ENCODE results near the gene PRKCE.

PRKCE gene

DNA sequence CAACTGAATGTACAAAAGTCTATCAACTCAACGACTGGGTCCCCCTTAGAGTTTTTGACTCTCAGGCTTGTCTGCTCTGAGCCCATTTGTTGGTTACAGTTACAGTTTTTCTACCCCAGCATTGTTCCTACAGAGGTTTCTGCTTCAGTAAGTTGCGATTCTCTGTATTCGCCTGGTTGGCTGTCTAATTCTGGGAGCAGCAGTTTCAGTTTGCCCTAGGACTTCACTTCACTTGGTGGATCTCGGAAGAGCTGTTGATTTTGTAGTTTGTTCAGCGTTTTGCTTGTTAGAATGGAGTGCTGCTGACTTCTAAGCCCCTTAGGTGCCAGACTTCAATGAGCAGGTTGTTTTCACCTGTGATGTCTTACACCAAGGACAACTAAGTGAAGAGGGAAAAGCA is 349.2 kb downstream of the PRKCE start:
- no peaks in the 10 kb centered on the region for H3K27me3 ChIP-seq (ENCODE audit: insufficient read depth, insufficient read length)
- H3K4me1 ChIP-seq (ENCODE audit: insufficient read depth, insufficient read length): no peaks in the 10 kb centered on the region
- H3K4me3 ChIP-seq (ENCODE audit: insufficient read length, low read depth): no peak overlapping the region
- no peak for DNase-seq (ENCODE audit: low read depth, low spot score)
- H3K36me3 ChIP-seq (ENCODE audit: insufficient read depth, insufficient read length, low read length): no peaks in the 10 kb centered on the region
- H3K9me3 ChIP-seq (ENCODE audit: insufficient read depth, low read length): no peaks in the 10 kb centered on the region
- H3K9ac ChIP-seq (ENCODE audit: insufficient read length, low read depth): no peak overlapping the region
- no peak for TF ChIP-seq YY1 (IDR thresholded peaks at IDR 0.05; ENCODE audit: insufficient read depth, insufficient read length)
- TF ChIP-seq ZNF274 (IDR thresholded peaks at IDR 0.05; ENCODE audit: low read depth, low read length): no peak
- TF ChIP-seq SUZ12 (IDR thresholded peaks at IDR 0.05; ENCODE audit: extremely low read depth, insufficient read depth, insufficient read length): no peak

DNA sequence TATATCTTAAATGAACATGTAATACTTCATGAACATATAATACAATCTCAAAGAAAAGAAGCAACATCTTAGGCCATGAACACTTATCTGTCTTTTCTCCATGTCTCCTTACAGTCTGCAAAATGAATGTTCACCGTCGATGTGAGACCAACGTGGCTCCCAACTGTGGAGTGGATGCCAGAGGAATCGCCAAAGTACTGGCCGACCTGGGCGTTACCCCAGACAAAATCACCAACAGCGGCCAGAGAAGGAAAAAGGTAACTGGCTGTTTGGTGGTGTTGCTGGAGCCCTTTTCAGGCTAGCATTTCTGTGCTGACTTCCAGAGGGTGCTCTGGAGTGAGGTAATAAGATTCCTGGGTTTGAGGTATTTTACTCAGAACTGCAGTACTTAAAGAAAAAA is 349.8 kb downstream of the PRKCE start:
- Histone ChIP-seq H3K9me3 (ENCODE audit: insufficient read depth, low read length) (no peaks in the 10 kb centered on the region), H3K27me3 (ENCODE audit: insufficient read depth, insufficient read length) (no peaks in the 10 kb centered on the region), H3K4me1 (ENCODE audit: insufficient read depth, insufficient read length) (no peaks in the 10 kb centered on the region), H3K4me3 (ENCODE audit: insufficient read length, low read depth) (no peak overlapping the region), H3K36me3 (ENCODE audit: insufficient read depth, insufficient read length, low read length) (no peaks in the 10 kb centered on the region), H3K9ac (ENCODE audit: insufficient read length, low read depth) (no peak overlapping the region)
- no peak for DNase-seq (ENCODE audit: low read depth, low spot score)
- TF ChIP-seq YY1 (IDR thresholded peaks at IDR 0.05; ENCODE audit: insufficient read depth, insufficient read length): no peak
- no peak for TF ChIP-seq SUZ12 (IDR thresholded peaks at IDR 0.05; ENCODE audit: extremely low read depth, insufficient read depth, insufficient read length)
- TF ChIP-seq ZNF274 (IDR thresholded peaks at IDR 0.05; ENCODE audit: low read depth, low read length): no peak

DNA sequence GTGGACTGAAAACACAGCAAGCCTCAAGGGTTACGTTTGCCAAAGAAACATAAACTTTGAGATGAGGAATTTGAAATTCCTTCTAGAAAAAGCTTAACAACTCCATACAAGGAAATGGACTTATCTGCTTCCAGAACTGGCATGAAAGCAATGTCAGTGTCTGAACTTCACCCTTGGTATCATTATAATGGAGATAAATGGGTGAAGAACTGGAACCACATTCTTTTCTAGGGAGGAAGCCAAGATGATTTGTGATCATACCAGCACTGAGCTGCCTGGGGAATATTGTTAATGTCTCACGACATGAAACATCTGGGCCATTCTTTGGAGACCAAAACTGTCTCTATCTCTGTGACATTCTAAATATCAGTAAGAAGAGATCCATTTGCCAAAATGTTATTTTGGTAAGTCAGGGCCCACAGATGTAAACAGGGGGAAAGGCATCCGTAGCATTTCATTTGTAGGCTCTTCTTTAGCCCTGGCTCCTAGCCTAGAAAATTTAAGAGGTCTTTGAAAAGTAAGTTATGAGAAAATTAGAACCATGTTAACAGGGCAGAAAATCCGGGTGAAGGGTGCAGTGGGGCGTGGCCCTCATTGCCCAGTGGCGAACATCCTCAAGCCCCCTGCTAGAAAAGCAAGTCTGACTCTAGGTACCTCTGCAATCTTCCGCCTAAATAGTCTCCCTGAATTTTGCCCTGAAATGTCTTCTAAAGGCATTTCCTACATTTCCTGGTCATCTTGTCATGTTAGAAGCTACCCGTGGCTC is 350.4 kb downstream of the PRKCE start:
- no peak for DNase-seq (ENCODE audit: low read depth, low spot score)
- Histone ChIP-seq H3K36me3 (ENCODE audit: insufficient read depth, insufficient read length, low read length) (no peaks in the 10 kb centered on the region), H3K27me3 (ENCODE audit: insufficient read depth, insufficient read length) (no peaks in the 10 kb centered on the region), H3K9me3 (ENCODE audit: insufficient read depth, low read length) (no peaks in the 10 kb centered on the region), H3K4me1 (ENCODE audit: insufficient read depth, insufficient read length) (no peaks in the 10 kb centered on the region), H3K9ac (ENCODE audit: insufficient read length, low read depth) (no peak overlapping the region), H3K4me3 (ENCODE audit: insufficient read length, low read depth) (no peak overlapping the region)
- no peak for TF ChIP-seq ZNF274 (IDR thresholded peaks at IDR 0.05; ENCODE audit: low read depth, low read length)
- TF ChIP-seq SUZ12 (IDR thresholded peaks at IDR 0.05; ENCODE audit: extremely low read depth, insufficient read depth, insufficient read length): no peak
- TF ChIP-seq YY1 (IDR thresholded peaks at IDR 0.05; ENCODE audit: insufficient read depth, insufficient read length): no peak

DNA sequence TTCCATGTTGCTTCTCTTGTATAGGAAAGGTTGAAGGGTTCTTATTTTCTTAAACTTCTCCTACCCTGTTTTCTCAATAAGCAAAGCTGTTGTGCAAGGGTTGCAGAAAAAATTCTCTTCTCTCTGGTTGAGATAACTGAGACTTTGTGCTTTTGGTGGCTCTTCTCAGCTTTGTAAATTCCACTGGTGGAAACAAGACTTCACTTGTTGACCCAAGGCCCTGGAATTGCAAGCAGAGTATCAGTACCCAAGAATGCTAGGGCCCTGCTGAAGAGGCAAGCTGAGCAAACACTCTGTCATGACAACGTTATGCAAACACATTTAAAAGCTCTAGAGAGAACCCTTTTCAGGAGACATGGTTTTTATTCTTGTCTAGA is 351.0 kb downstream of the PRKCE start:
- Histone ChIP-seq H3K36me3 (ENCODE audit: insufficient read depth, insufficient read length, low read length) (no peaks in the 10 kb centered on the region), H3K27me3 (ENCODE audit: insufficient read depth, insufficient read length) (no peaks in the 10 kb centered on the region), H3K4me3 (ENCODE audit: insufficient read length, low read depth) (no peak overlapping the region), H3K9me3 (ENCODE audit: insufficient read depth, low read length) (no peaks in the 10 kb centered on the region), H3K9ac (ENCODE audit: insufficient read length, low read depth) (no peak overlapping the region), H3K4me1 (ENCODE audit: insufficient read depth, insufficient read length) (no peaks in the 10 kb centered on the region)
- TF ChIP-seq ZNF274 (IDR thresholded peaks at IDR 0.05; ENCODE audit: low read depth, low read length): no peak
- no peak for TF ChIP-seq YY1 (IDR thresholded peaks at IDR 0.05; ENCODE audit: insufficient read depth, insufficient read length)
- no peak for TF ChIP-seq SUZ12 (IDR thresholded peaks at IDR 0.05; ENCODE audit: extremely low read depth, insufficient read depth, insufficient read length)
- DNase-seq (ENCODE audit: low read depth, low spot score): no peak

DNA sequence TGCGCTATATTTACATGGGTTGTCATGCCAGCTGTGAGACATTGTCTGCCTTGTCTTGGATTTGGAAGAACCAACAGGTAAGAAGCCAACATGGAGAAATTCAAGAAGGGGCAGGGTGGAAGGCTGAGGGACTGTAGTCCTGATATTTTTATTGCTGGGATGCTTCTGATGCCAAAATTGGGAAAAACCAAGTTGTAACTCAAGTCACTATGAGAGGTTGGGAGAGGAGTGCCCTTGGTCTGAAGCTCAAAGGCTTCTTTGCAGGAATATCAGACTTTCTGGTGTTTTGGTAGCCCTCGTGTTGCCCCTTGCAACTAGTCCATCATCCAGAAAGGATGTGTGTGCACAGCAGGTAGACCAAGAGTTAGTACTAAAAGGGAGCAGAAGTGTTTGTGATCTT is 351.5 kb downstream of the PRKCE start:
- no peak for TF ChIP-seq YY1 (IDR thresholded peaks at IDR 0.05; ENCODE audit: insufficient read depth, insufficient read length)
- no peak for TF ChIP-seq SUZ12 (IDR thresholded peaks at IDR 0.05; ENCODE audit: extremely low read depth, insufficient read depth, insufficient read length)
- no peak for TF ChIP-seq ZNF274 (IDR thresholded peaks at IDR 0.05; ENCODE audit: low read depth, low read length)
- no peaks in the 10 kb centered on the region for H3K9me3 ChIP-seq (ENCODE audit: insufficient read depth, low read length)
- no peaks in the 10 kb centered on the region for H3K27me3 ChIP-seq (ENCODE audit: insufficient read depth, insufficient read length)
- no peaks in the 10 kb centered on the region for H3K4me1 ChIP-seq (ENCODE audit: insufficient read depth, insufficient read length)
- no peak overlapping the region for H3K9ac ChIP-seq (ENCODE audit: insufficient read length, low read depth)
- H3K4me3 ChIP-seq (ENCODE audit: insufficient read length, low read depth): no peak overlapping the region
- no peaks in the 10 kb centered on the region for H3K36me3 ChIP-seq (ENCODE audit: insufficient read depth, insufficient read length, low read length)
- no peak for DNase-seq (ENCODE audit: low read depth, low spot score)

DNA sequence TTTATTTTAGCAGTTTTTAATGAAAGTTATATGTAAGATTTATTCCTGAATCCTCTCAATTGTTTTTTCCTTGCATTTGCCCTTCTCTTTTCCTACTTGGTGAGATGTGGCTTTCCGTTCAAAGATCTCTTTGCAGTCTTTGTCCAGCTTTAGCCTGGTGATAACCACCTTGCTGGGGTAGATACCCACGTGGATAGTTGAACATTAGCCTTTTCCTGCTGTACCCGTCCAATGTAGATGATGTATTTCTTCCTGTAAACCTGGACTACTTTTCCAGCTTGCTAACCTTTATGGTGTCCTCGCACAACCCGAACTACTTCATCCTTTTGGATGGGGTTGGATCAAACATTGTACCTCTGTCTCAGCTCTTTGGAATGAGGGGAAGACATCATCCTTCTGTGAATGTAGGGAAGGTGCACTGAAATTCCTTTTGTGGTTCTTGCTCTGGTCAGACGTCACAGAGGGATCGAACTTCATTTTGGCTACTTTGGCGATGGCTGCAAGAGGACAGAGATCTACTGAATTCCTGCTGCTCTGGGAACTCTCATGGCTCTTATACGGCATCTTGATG is 352.5 kb downstream of the PRKCE start:
- H3K9ac ChIP-seq (ENCODE audit: insufficient read length, low read depth): no peak overlapping the region
- H3K4me1 ChIP-seq (ENCODE audit: insufficient read depth, insufficient read length): no peaks in the 10 kb centered on the region
- TF ChIP-seq YY1 (IDR thresholded peaks at IDR 0.05; ENCODE audit: insufficient read depth, insufficient read length) (no peak), ZNF274 (IDR thresholded peaks at IDR 0.05; ENCODE audit: low read depth, low read length) (no peak), SUZ12 (IDR thresholded peaks at IDR 0.05; ENCODE audit: extremely low read depth, insufficient read depth, insufficient read length) (no peak)
- no peaks in the 10 kb centered on the region for H3K36me3 ChIP-seq (ENCODE audit: insufficient read depth, insufficient read length, low read length)
- H3K9me3 ChIP-seq (ENCODE audit: insufficient read depth, low read length): no peaks in the 10 kb centered on the region
- H3K27me3 ChIP-seq (ENCODE audit: insufficient read depth, insufficient read length): no peaks in the 10 kb centered on the region
- DNase-seq (ENCODE audit: low read depth, low spot score): no peak
- H3K4me3 ChIP-seq (ENCODE audit: insufficient read length, low read depth): no peak overlapping the region

DNA sequence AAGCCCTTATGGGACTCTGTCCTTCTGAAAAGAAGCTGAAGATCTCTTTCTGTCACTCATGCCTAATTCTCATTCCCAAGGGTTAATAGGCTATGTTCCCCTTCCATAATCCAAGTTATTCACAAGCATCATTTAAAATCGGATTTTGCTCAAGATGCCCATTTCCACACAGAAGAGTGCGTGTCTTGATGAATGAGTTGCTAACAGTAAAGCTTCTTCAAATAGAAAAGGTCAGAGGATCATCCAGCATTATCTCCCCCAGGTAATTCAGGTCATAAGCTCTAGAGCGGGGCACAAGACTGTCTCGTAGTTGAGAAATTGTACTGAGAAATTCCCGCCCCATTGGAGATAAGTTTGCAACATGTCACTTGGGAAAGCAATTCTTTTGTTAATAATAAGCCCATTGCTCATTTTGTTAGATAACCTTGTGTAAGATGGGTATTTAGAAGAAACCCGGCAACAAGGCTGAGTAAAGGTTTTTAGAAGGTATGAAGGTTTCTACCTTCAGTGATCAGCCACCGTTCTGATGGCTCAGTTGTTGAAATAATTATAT is 355.1 kb downstream of the PRKCE start:
- no peak overlapping the region for H3K4me3 ChIP-seq (ENCODE audit: insufficient read length, low read depth)
- no peaks in the 10 kb centered on the region for H3K36me3 ChIP-seq (ENCODE audit: insufficient read depth, insufficient read length, low read length)
- no peak for DNase-seq (ENCODE audit: low read depth, low spot score)
- H3K27me3 ChIP-seq (ENCODE audit: insufficient read depth, insufficient read length): no peaks in the 10 kb centered on the region
- TF ChIP-seq YY1 (IDR thresholded peaks at IDR 0.05; ENCODE audit: insufficient read depth, insufficient read length) (no peak), ZNF274 (IDR thresholded peaks at IDR 0.05; ENCODE audit: low read depth, low read length) (no peak), SUZ12 (IDR thresholded peaks at IDR 0.05; ENCODE audit: extremely low read depth, insufficient read depth, insufficient read length) (no peak)
- no peaks in the 10 kb centered on the region for H3K9me3 ChIP-seq (ENCODE audit: insufficient read depth, low read length)
- H3K4me1 ChIP-seq (ENCODE audit: insufficient read depth, insufficient read length): no peaks in the 10 kb centered on the region
- no peak overlapping the region for H3K9ac ChIP-seq (ENCODE audit: insufficient read length, low read depth)

Data from NT2/D1 (cell line).